ENCODE data around the gene USP30.

GRCh38 chr12:109033239-109034196 is 18.9 kb upstream of the USP30 start:
- no peak for TF ChIP-seq CTCF (IDR thresholded peaks at IDR 0.05; ENCODE audit: borderline replicate concordance, extremely low read depth, low read length, poor library complexity, severe bottlenecking)
- TF ChIP-seq EZH2 (IDR thresholded peaks at IDR 0.05; ENCODE audit: borderline replicate concordance, low read depth, low read length, severe bottlenecking), result no peak
